ENCODE data around the gene GSE1. TPM values are rescaled to one million over a fixed set of nuclear protein-coding genes. Genes with fewer than 3 reads are reported as not detected.

GSE1 gene
- total and polyA plus RNA-seq, 2 experiments from 2014 or later: 27.9 to 43.5 TPM

DNA sequence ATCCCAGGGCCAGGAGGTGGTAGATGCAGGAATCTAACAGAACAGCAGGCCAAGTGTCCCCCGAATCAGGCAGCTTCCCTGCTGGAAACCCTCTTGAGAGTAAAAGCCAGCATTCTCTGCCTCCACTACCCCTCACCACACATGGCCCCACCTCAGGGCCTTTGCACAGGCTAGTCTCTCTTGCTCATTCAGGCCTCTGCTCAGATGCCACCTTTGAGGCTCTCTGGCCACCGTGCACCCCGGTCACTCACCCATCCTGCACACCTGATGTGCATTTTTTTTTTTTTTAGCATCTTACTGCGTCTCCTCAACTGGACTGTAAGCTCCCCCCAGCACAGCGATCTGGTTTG, 34.5 kb upstream of the GSE1 start:
- no peaks in the 10 kb centered on the region for H3K27me3 ChIP-seq
- H3K4me2 ChIP-seq: no peak overlapping the region
- H3K36me3 ChIP-seq (replicated peaks; ENCODE audit: insufficient read depth, low read depth): no peaks in the 10 kb centered on the region
- no peak overlapping the region for H3K4me3 ChIP-seq
- no peak overlapping the region for H3K27ac ChIP-seq
- 91% methylated on average over 5 of the region's 5 CpGs for WGBS (ENCODE audit: low lambda C conversion rate, missing lambda C conversion rate)
- peaks cover 88% of the 10 kb centered on the region for H4K20me1 ChIP-seq (ENCODE audit: insufficient read depth, poor library complexity, severe bottlenecking)
- peaks cover 99% of the 10 kb centered on the region for H3K79me2 ChIP-seq
- H3K9me3 ChIP-seq (ENCODE audit: low read depth): no peaks in the 10 kb centered on the region
- DNase-seq (ENCODE audit: low spot score): no peak
- H3K9me2 ChIP-seq (replicated peaks; ENCODE audit: insufficient read depth): no peaks in the 10 kb centered on the region
- peaks cover 75% of the 10 kb centered on the region for H3K4me1 ChIP-seq (ENCODE audit: insufficient read depth)
- no peak overlapping the region for H2AFZ ChIP-seq
- TF ChIP-seq, protein P1, sequence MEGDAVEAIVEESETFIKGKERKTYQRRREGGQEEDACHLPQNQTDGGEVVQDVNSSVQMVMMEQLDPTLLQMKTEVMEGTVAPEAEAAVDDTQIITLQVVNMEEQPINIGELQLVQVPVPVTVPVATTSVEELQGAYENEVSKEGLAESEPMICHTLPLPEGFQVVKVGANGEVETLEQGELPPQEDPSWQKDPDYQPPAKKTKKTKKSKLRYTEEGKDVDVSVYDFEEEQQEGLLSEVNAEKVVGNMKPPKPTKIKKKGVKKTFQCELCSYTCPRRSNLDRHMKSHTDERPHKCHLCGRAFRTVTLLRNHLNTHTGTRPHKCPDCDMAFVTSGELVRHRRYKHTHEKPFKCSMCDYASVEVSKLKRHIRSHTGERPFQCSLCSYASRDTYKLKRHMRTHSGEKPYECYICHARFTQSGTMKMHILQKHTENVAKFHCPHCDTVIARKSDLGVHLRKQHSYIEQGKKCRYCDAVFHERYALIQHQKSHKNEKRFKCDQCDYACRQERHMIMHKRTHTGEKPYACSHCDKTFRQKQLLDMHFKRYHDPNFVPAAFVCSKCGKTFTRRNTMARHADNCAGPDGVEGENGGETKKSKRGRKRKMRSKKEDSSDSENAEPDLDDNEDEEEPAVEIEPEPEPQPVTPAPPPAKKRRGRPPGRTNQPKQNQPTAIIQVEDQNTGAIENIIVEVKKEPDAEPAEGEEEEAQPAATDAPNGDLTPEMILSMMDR (IDR thresholded peaks at IDR 0.05; ENCODE audit: poor library complexity): no peak
- TF ChIP-seq EZH2 (IDR thresholded peaks at IDR 0.05; ENCODE audit: borderline replicate concordance) (no peak), EZH2phosphoT487 (IDR thresholded peaks at IDR 0.05; ENCODE audit: low read depth, severe bottlenecking, unreplicated experiment) (no peak)

DNA sequence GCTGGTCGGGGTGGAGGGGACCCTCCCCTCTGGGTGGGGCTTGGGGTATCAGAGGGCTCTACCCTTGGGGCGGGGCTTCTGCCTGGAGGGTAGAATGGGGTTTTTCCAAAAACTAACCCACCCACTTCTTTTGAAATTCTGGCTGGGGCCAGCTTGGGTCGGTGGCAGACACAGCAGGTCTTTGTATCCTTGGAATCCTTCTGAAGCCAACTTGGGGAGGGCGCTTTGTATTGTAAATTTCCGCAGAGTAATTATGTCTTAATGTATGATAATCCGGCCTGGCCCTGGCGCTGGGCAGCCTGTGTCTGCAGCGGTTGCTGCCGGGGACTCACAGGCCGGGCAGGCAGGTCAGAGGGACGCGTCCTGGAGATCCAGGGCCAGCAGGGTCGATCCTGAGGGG, 33.9 kb upstream of the GSE1 start:
- peaks cover 76% of the 10 kb centered on the region for H3K4me1 ChIP-seq (ENCODE audit: insufficient read depth)
- H3K4me2 ChIP-seq: peak overlapping the region; percentile 68
- WGBS (ENCODE audit: low lambda C conversion rate, missing lambda C conversion rate): 63% methylated on average over 12 of the region's 13 CpGs
- no peaks in the 10 kb centered on the region for H3K27me3 ChIP-seq
- no peaks in the 10 kb centered on the region for H3K36me3 ChIP-seq (replicated peaks; ENCODE audit: insufficient read depth, low read depth)
- no peaks in the 10 kb centered on the region for H3K9me3 ChIP-seq (ENCODE audit: low read depth)
- no peak for DNase-seq (ENCODE audit: low spot score)
- no peak overlapping the region for H2AFZ ChIP-seq
- no peak overlapping the region for H3K4me3 ChIP-seq
- TF ChIP-seq EZH2 (IDR thresholded peaks at IDR 0.05; ENCODE audit: borderline replicate concordance) (no peak), EZH2phosphoT487 (IDR thresholded peaks at IDR 0.05; ENCODE audit: low read depth, severe bottlenecking, unreplicated experiment) (no peak)
- TF ChIP-seq, protein P1 (IDR thresholded peaks at IDR 0.05; ENCODE audit: poor library complexity): no peak
- peaks cover 99% of the 10 kb centered on the region for H3K79me2 ChIP-seq
- H3K9me2 ChIP-seq (replicated peaks; ENCODE audit: insufficient read depth): no peaks in the 10 kb centered on the region
- H4K20me1 ChIP-seq (ENCODE audit: insufficient read depth, poor library complexity, severe bottlenecking): peaks cover 88% of the 10 kb centered on the region
- H3K27ac ChIP-seq: peak overlapping the region; percentile 71

DNA sequence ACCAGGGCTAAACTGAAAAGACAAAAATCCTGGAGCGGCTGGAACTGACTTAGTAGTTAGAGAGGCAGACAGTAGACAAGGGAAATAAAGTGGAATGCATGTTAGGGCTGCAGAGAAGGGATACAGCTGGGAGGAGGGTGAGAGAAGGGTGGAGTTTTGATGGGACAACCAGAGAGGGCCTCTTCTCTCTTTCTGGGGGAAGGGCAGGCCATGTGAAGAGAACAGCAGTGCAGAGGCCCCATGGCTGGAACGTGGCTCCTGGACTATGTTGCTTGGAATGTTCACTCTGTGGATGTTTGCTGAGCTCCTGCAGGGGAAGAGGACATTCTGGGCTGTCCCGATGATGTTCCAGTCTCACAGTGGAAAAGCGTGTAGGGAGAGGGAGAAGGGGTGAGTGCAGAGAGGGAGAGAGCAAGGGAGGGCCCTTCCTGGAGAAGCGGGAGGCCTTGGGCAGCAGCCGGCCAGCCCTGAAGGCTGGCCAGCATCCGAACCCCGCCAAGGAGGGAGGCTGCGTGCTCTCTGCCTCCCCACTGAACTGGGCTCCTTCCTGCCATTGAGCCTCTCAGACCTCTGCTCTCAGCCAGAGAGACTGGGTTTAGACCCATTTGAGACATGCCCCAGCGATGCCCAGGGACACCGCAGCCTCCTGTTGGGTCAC, 33.1 kb upstream of the GSE1 start:
- TF ChIP-seq EZH2phosphoT487 (IDR thresholded peaks at IDR 0.05; ENCODE audit: low read depth, severe bottlenecking, unreplicated experiment) (no peak), EZH2 (IDR thresholded peaks at IDR 0.05; ENCODE audit: borderline replicate concordance) (no peak)
- TF ChIP-seq, protein P1 (IDR thresholded peaks at IDR 0.05; ENCODE audit: poor library complexity): no peak
- Histone ChIP-seq H3K27ac (peak overlapping the region; percentile 71), H3K27me3 (no peaks in the 10 kb centered on the region), H3K9me2 (replicated peaks; ENCODE audit: insufficient read depth) (no peaks in the 10 kb centered on the region), H3K36me3 (replicated peaks; ENCODE audit: insufficient read depth, low read depth) (no peaks in the 10 kb centered on the region), H3K4me2 (peak overlapping the region; percentile 68), H3K79me2 (peaks cover 99% of the 10 kb centered on the region), H3K9me3 (ENCODE audit: low read depth) (no peaks in the 10 kb centered on the region), H3K4me1 (ENCODE audit: insufficient read depth) (peaks cover 74% of the 10 kb centered on the region), H4K20me1 (ENCODE audit: insufficient read depth, poor library complexity, severe bottlenecking) (peaks cover 86% of the 10 kb centered on the region), H3K4me3 (no peak overlapping the region), H2AFZ (no peak overlapping the region)
- 82% methylated on average over 11 of the region's 11 CpGs for WGBS (ENCODE audit: low lambda C conversion rate, missing lambda C conversion rate)
- no peak for DNase-seq (ENCODE audit: low spot score)
